Nephron progenitor cell (in vitro differentiated cells): ENCODE data around the gene HPD.

ENCODE experiments used
- DNase-seq: peaks from one replicate; pipeline ENCODE4 v3.0.0; 2021
- H3K27ac Mint-ChIP-seq: 2 replicates; pipeline ENCODE4 v1.8.0; 2021; ENCODE audit warnings: mild to moderate bottlenecking, moderate library complexity, mixed read lengths
- H3K27me3 Mint-ChIP-seq: 2 replicates; pipeline ENCODE4 v1.8.0; 2021; ENCODE audit warnings: mild to moderate bottlenecking, low read depth, mixed read lengths; ENCODE audit not compliant: poor library complexity
- H3K36me3 Mint-ChIP-seq: 2 replicates; pipeline ENCODE4 v1.8.0; 2021; ENCODE audit warnings: low read depth, mixed read lengths
- H3K4me1 Mint-ChIP-seq: 2 replicates; pipeline ENCODE4 v1.8.0; 2021; ENCODE audit warnings: mixed read lengths
- H3K4me3 Mint-ChIP-seq: 2 replicates; pipeline ENCODE4 v1.8.0; 2021; ENCODE audit warnings: mild to moderate bottlenecking, moderate library complexity, mixed read lengths
- H3K9me3 Mint-ChIP-seq: 2 replicates; pipeline ENCODE4 v1.8.0; 2021; ENCODE audit warnings: mild to moderate bottlenecking, moderate library complexity, mixed read lengths
- TF ChIP-seq, protein P1 (sequence below): fragments of 200-600 bp; sonication (generic); IDR thresholded peaks from 2 replicates; pipeline ENCODE4 v1.5.0; 2021; ENCODE audit warnings: antibody characterized with exemption

Gene HPD

GRCh38 chr12:121858662-121859572 lies at the start of gene HPD:
TSS of gene HPD (minus strand) at chr12:121858859. CDS start at chr12:121858823, 36 bp downstream.
- Mint-ChIP-seq H3K27ac (peak within 1 kb of the TSS; percentile 99), H3K9me3 (no peaks in the 10 kb centered on the region), H3K27me3 (peaks cover 10% of the 10 kb centered on the region), H3K4me3 (peak within 1 kb of the TSS; percentile 73), H3K36me3 (no peaks in the 10 kb centered on the region), H3K4me1 (peaks cover 66% of the 10 kb centered on the region)
- DNase-seq = peak; percentile 52
- TF ChIP-seq, protein P1, sequence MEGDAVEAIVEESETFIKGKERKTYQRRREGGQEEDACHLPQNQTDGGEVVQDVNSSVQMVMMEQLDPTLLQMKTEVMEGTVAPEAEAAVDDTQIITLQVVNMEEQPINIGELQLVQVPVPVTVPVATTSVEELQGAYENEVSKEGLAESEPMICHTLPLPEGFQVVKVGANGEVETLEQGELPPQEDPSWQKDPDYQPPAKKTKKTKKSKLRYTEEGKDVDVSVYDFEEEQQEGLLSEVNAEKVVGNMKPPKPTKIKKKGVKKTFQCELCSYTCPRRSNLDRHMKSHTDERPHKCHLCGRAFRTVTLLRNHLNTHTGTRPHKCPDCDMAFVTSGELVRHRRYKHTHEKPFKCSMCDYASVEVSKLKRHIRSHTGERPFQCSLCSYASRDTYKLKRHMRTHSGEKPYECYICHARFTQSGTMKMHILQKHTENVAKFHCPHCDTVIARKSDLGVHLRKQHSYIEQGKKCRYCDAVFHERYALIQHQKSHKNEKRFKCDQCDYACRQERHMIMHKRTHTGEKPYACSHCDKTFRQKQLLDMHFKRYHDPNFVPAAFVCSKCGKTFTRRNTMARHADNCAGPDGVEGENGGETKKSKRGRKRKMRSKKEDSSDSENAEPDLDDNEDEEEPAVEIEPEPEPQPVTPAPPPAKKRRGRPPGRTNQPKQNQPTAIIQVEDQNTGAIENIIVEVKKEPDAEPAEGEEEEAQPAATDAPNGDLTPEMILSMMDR = no peak

DNA sequence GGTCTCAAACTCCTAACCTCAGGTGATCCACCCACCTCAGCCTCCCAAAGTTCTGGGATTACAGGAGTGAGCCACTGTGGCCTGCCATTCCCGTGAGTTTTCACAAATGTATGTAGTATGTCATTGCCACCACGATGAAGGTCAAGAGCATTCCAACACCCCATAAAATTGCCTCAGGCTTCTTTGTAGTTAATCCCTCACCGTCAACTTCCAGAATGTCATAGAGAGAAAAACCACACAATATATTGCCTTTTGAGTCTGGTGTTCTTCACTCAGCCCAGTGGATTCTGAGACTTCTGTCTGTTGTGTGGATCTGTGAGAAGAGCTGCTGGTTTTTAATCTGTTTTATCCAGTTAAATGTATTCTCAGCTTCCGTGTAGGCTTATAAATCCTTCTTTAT lies 47.1 kb upstream of the HPD start:
- Mint-ChIP-seq H3K36me3 (peaks cover 69% of the 10 kb centered on the region), H3K4me3 (no peak overlapping the region), H3K27me3 (no peaks in the 10 kb centered on the region), H3K27ac (no peak overlapping the region), H3K4me1 (peaks cover 6% of the 10 kb centered on the region), H3K9me3 (no peaks in the 10 kb centered on the region)
- TF ChIP-seq, protein P1 = no peak
- DNase-seq = no peak

DNA sequence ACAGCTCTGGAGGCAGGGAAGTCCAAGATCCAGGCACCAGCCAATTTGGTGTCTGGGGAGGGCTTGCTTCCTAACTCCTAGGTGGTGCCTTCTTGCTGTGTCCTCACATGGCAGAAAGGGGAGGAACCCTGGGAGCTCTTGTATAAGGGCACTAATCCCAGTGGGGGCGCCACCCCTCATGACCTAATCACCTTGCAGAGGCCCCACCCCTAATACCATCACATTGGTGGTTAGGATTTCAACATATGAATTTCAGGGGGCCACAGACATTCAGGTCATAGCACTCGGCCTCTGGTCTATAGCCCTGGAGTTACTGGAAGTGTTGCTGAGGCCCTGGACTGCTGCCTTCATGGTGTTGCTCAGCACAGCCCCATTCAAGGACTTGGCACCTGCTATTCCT lies 44.5 kb upstream of the HPD start:
- H3K4me3 Mint-ChIP-seq = no peak overlapping the region
- no peak for DNase-seq
- TF ChIP-seq, protein P1 = no peak
- no peaks in the 10 kb centered on the region for H3K27me3 Mint-ChIP-seq
- no peaks in the 10 kb centered on the region for H3K9me3 Mint-ChIP-seq
- H3K4me1 Mint-ChIP-seq = peaks cover 11% of the 10 kb centered on the region
- H3K36me3 Mint-ChIP-seq = peaks cover 68% of the 10 kb centered on the region
- no peak overlapping the region for H3K27ac Mint-ChIP-seq

DNA sequence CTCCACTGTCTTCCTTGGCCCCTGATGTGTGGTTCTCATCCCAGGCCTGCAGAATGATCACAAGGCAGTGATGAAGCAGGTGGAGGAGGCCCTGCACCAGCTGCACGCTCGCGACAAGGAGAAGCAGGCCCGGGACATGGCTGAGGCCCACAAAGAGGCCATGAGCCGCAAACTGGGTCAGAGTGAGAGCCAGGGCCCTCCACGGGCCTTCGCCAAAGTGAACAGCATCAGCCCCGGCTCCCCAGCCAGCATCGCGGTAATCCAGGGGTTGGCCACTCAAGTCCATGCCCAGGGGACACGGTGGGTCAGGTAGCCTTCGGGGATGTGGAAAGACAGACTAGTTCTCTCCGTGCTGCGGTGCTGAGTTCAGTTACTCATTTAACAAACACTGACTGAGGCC lies 40.9 kb upstream of the HPD start:
- Mint-ChIP-seq H3K36me3 (peaks cover 61% of the 10 kb centered on the region), H3K27me3 (no peaks in the 10 kb centered on the region), H3K27ac (peak overlapping the region; percentile 89), H3K4me3 (no peak overlapping the region), H3K9me3 (no peaks in the 10 kb centered on the region), H3K4me1 (peaks cover 11% of the 10 kb centered on the region)
- no peak for DNase-seq
- TF ChIP-seq, protein P1 = no peak

DNA sequence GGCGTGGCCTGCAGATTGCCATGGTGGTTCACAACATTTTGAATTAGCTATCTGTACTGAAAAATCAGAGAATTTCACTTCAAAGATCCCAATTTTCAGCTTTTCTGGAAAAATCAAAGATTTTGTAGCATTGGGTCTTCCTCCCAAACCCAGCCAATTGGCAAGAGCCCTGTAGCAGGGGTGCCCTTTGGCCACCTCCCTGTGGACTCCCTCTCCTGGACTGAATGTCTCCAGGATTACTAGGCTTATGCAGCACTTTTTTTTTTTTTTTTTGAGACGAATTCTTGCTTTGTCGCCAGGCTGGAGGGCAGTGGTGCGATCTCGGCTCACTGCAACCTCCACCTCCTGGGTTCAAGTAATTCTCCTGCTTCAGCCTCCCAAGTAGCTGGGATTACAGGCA lies 39.6 kb upstream of the HPD start:
- Mint-ChIP-seq H3K27ac (peak overlapping the region; percentile 29), H3K9me3 (no peaks in the 10 kb centered on the region), H3K4me1 (peaks cover 23% of the 10 kb centered on the region), H3K36me3 (peaks cover 54% of the 10 kb centered on the region), H3K27me3 (no peaks in the 10 kb centered on the region), H3K4me3 (no peak overlapping the region)
- no peak for DNase-seq
- TF ChIP-seq, protein P1 = no peak

- DNase-seq = peak; percentile 33
- Mint-ChIP-seq H3K4me1 (peaks cover 27% of the 10 kb centered on the region), H3K27ac (no peak overlapping the region), H3K9me3 (no peaks in the 10 kb centered on the region), H3K27me3 (no peaks in the 10 kb centered on the region), H3K36me3 (peaks cover 27% of the 10 kb centered on the region), H3K4me3 (no peak overlapping the region)
- TF ChIP-seq, protein P1 = peak; percentile 40
Measured at GRCh38 chr12:121894633-121895032, 36.0 kb upstream of the HPD start.
